GDM1 (cell line): ENCODE measurements around the gene HPSE.
A peak's percentile ranks its signal among the peaks of the same experiment; 100 is the strongest.

Experiments
- DNase-seq: peaks from one replicate; lab custom pipeline; 2025; lab: John Stamatoyannopoulos, UW

Gene HPSE

DNA sequence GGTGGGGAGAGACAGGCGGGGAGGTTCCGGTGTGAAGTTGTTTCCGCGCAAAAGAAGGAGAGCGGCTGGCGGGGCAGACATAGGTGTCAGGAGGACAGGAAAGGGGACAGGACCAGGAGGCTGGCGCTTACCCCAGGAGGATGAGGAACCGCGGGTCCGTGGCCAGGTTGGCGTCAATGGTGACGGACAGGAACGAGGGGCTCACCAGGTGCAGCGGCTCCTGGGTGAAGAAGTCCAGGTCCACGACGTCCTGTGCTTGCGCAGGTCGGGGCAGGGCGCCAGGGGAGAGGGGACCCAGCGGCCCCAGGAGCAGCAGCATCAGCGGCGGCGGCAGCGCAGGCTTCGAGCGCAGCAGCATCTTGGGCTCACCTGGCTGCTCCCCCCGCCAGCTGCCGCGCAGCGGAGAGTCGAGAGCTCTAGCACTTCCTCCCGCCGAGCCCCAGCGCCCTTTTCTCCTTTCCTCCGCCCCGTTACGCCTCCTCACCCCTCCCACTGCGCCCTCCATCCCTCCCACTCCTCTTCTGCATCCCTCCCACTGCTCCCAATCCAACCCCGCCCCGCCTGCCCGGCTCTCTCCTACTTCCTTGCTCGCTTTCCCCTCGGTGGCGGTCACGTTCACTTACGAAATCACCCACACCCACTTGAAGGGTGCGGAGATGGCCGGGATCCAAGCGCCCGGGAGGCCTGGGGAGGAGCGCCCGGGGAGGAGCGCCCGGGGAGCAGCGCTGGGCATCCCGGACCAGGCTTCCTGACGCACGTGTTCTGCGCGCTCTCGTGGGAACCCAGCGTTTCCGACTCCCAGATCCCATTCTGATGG lies at the start of gene HPSE:
Gene HPSE (minus strand): TSS at position 424 of the 817 bp plus-strand sequence. CDS start 66 bp downstream, at position 358.
- peak; percentile 64 for DNase-seq

GRCh38 chr4:83382850-83383249 lies 48.2 kb upstream of the HPSE start:
- DNase-seq = no peak

- no peak for DNase-seq
Measured at GRCh38 chr4:83381173-83381572, 46.5 kb upstream of the HPSE start.

DNA sequence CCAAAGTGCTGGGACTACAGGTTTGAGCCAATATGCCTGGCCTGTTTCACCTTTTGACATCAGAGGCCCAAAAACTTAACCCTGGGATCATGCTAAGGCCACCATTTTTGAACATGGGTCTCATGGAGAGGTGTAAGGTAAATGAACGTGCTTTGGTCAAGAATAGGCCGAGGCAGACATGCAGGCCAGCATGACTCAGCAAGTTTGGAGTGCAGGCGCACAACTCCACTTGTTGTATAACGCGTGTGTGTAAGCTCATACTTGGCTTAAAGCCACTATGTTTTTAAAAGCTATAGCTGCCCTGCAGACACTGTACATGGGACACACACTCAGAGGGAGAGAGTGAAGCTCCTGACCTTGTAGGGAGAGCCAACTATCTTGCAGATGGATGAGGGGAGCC lies 43.8 kb upstream of the HPSE start:
- DNase-seq = no peak

DNA sequence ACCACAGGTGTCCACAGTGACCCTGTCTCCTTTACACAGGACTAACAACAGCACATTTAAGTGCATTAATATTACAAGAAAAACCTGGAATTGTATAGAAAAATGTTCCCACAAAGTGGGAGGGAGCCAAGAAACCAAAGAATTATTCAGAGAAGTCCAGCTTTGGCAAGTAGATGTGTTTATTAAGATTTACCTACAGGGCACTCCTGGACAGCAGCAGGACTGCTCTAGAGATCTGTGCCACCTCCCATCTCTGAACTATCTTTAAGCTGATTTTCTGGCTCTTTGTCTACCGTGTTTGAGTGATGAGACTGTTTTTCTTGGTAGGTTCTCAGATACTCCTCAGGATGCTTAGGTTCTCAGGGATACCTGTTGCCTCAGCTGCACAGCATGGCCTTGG lies 38.3 kb upstream of the HPSE start:
- DNase-seq = no peak

DNA sequence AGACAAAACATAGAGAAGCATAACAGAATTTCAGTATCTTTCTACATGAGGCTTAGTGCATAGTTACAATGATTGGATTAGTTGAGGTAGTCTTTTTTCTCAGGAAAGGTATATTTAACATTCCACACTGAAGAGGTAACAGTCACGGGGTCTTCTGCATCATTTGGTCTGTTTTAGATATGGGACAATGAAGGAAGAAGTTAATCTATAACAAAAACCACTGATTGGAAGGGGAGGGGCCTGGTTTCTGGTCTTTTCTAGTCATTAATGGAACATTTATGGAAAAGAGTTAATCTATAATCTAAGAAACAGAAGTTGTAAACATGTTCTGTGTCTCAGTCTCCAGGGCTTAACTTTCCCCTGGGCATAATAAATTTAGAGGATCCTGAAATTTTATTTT lies 37.3 kb upstream of the HPSE start:
- no peak for DNase-seq

GRCh38 chr4:83371235-83371634 lies 36.6 kb upstream of the HPSE start:
- no peak for DNase-seq

DNA sequence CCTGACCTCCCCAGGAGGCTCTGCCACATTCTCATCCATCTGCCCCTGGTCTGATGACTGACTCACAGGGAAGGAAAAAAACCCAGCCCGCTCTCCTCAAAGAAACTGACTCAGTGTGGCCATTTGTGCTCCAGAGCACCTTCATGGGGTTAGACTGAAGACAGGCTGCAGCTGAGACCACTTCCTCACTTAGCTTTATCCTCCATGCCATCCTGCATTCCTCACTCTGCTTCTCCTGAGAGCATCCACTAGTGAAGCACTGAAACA lies 35.9 kb upstream of the HPSE start:
- DNase-seq = no peak

GRCh38 chr4:83369831-83370639 lies 35.4 kb upstream of the HPSE start:
- DNase-seq = no peak

DNA sequence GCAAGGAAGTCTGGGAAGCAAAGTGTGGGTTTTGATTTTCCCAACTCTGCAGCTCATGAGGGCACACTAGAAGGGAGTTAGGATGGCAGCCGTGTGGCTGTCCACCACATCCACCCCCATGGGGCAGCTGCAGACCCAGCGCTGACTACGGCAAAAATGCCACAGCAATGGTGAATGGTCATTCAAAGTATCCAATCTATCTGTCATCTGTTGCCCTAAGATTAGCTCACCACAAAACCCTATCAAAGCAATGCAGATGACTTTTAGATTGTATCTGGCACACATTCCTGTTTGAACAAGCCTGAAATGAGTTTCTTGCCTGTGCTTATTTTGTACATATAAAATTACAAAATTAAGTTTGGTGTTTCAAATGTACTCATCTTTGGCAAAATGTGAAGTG lies 29.7 kb upstream of the HPSE start:
- DNase-seq = peak; percentile 3

GRCh38 chr4:83362492-83363329 lies 28.1 kb upstream of the HPSE start:
- DNase-seq = no peak

GRCh38 chr4:83361416-83362103 lies 26.9 kb upstream of the HPSE start:
- DNase-seq = no peak

DNA sequence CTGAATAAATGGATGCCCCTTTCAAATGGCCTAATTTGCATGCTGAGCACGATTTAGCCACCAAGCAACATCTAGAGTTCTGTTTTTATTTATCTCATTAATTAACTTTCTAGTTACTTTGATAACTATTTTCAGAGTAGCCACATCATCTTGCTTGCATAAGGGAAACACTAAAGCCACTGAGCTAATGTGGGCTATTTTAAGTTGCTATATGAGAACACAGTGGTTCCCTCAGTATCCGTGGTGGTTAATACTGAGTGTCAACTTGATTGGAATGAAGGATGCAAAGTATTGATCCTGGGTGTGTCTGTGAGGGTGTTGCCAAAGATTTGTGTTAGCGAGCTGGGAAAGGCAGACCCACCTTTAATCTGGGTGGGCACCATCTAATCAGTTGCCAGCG lies 25.4 kb upstream of the HPSE start:
- no peak for DNase-seq

- DNase-seq = no peak
Measured at GRCh38 chr4:83358410-83358809, 23.8 kb upstream of the HPSE start.

- DNase-seq = no peak
Measured at GRCh38 chr4:83356899-83357661, 22.4 kb upstream of the HPSE start.

- no peak for DNase-seq
Measured at GRCh38 chr4:83353516-83353915, 18.9 kb upstream of the HPSE start.

- no peak for DNase-seq
Measured at GRCh38 chr4:83348074-83348473, 13.4 kb upstream of the HPSE start.

- DNase-seq = no peak
Measured at GRCh38 chr4:83342476-83342875, 7.8 kb upstream of the HPSE start.

DNA sequence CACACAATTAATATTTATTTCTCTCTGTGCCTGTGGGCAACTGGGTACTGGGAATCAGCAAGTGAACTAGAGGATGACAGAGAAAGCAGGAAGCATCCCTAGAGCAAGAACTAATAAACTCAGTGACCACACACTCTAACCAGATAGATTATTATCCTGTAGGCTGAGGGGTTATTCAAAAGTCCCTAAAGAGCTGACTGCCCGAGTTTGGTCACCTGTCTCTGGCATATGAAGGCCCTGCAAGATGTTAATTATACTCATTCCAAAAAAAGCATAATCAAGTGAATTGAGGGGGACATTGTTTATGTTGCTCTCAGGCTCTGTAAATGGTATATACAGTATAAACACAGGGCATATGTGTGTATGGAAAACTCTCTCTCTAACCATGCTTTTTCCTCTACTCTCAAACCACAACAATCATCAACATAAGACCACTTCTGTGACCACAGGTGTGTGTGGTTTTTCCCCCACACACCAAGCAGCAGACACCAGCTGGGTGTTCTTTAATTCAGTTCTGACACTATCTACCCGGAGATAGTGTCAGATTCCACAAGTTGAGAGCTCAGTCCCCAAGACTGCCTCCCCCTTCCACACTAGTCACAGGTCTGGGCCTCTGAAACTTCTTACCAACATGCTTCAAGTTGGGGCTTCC lies 6.2 kb upstream of the HPSE start:
- DNase-seq = no peak

DNA sequence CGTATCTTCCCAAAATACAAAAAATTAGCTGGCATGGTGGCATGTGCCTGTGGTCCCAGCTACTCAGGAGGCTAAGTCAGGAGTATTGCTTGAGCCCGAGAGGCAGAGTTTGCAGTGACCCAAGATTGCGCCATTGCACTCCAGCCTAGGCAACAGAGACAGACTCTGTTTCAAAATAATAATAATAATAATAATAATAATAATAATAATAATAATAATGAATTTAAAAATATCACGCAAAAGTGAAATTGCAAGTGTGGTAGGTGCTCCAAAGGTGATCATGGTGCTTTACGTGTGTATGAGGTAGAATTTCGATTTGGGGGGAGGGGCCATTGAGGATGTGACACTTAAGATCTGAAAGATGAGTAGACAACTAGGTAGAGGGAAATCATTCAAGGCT lies 4.9 kb upstream of the HPSE start:
- DNase-seq = no peak

GRCh38 chr4:83335701-83336100 lies 1.1 kb upstream of the HPSE start:
- no peak for DNase-seq
